ENCODE data around the gene ZMYND19. TPM values are rescaled to one million over a fixed set of nuclear protein-coding genes. Genes with fewer than 3 reads are reported as not detected.

ZMYND19 gene
- total and polyA plus RNA-seq, 2 donors (not counting 3 experiments of a cell fraction or from before 2014, with no cell fraction given) = 22.8 to 32.6 TPM

DNA sequence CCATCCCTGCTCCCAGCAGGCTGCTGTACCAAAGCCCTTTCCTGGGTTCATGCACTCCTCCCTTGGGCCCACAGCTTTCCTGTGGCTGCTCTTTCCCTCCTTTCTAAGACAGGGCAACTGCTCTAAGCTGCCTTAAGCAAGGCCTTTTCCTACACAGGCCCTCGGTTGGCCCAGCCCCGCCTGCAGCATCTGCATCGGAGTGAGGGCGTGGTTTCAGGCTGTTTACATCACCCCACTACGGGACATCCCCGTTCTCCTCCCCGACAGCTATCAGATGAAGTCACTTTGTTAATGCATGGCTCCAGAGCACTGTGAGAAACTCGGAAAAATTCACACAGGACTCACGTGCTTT lies 15.0 kb downstream of the ZMYND19 start:
- BruUV-seq (replicated peaks) = no TSS peak
- dilution Hi-C loops (cut with MboI; ENCODE audit: extremely low pct_ligation_motif_present, low sequenced_read_pairs) (no loop called here), intact Hi-C loops (cut with micrococcal nuclease) (no loop called here)
- no peaks in the 10 kb centered on the region for H3K9me3 ChIP-seq (replicated peaks; ENCODE audit: control insufficient read depth, insufficient read depth, low read length)
- ChIA-PET CTCF (no interaction called here), POLR2A (no interaction called here)
- no peak overlapping the region for H3K9ac ChIP-seq (replicated peaks; ENCODE audit: extremely low read depth, insufficient read depth, low read length)
- peaks cover 14% of the 10 kb centered on the region for H3K4me1 ChIP-seq (ENCODE audit: control insufficient read depth, extremely low read depth, insufficient read depth, low read length)
- H3K27me3 ChIP-seq (ENCODE audit: control insufficient read depth in 2 of 2, insufficient read depth in 2 of 2, low read length in 2 of 2) = no peaks in the 10 kb centered on the region
- H3K27ac ChIP-seq (ENCODE audit: insufficient read depth, low read depth, low read length) = no peak overlapping the region
- H3K79me2 ChIP-seq (ENCODE audit: control insufficient read depth, insufficient read depth, low read length) = peaks cover 40% of the 10 kb centered on the region
- H3K9me1 ChIP-seq (replicated peaks; ENCODE audit: control insufficient read depth, extremely low read depth, insufficient read depth, low read length) = no peaks in the 10 kb centered on the region
- no peak overlapping the region for H2AFZ ChIP-seq (ENCODE audit: low read depth, low read length)
- H3K4me2 ChIP-seq (ENCODE audit: insufficient read depth, low read length) = no peak overlapping the region
- no peak for DNase-seq (ENCODE audit: low read depth, low spot score)
- FAIRE-seq = no peak
- no peak overlapping the region for H3K4me3 ChIP-seq (replicated peaks in 1 of 3; ENCODE audit: insufficient read depth in 1 of 3, low read depth in 1 of 3, low read length in 3 of 3)
- H3K36me3 ChIP-seq (ENCODE audit: control insufficient read depth in 2 of 2, extremely low read depth in 1 of 2, insufficient read depth in 2 of 2, low read length in 2 of 2) = peaks cover 9 to 28% of the 10 kb centered on the region in 2 experiments
- TF ChIP-seq EZH2 (IDR thresholded peaks at IDR 0.05; ENCODE audit: borderline replicate concordance, low read depth, low read length, severe bottlenecking) = no peak
- TF ChIP-seq, protein P1, sequence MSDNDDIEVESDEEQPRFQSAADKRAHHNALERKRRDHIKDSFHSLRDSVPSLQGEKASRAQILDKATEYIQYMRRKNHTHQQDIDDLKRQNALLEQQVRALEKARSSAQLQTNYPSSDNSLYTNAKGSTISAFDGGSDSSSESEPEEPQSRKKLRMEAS (IDR thresholded peaks at IDR 0.05; ENCODE audit: insufficient read depth, insufficient read length) = no peak
- no peak for TF ChIP-seq POLR2AphosphoS5 (IDR thresholded peaks at IDR 0.05; ENCODE audit: insufficient read depth, low read depth, low read length)
- TF ChIP-seq MYC (IDR thresholded peaks at IDR 0.05; ENCODE audit: low read depth, low read length) = no peak
- TF ChIP-seq GATA2 (IDR thresholded peaks at IDR 0.05; ENCODE audit: insufficient read depth, insufficient read length, low read depth, low read length) = no peak
- TF ChIP-seq JUN (IDR thresholded peaks at IDR 0.05; ENCODE audit: borderline replicate concordance, insufficient read depth, insufficient read length, low read depth) = no peak
- H4K20me1 ChIP-seq (replicated peaks; ENCODE audit: control insufficient read depth, extremely low read depth, insufficient read depth, low read length) = no peaks in the 10 kb centered on the region

DNA sequence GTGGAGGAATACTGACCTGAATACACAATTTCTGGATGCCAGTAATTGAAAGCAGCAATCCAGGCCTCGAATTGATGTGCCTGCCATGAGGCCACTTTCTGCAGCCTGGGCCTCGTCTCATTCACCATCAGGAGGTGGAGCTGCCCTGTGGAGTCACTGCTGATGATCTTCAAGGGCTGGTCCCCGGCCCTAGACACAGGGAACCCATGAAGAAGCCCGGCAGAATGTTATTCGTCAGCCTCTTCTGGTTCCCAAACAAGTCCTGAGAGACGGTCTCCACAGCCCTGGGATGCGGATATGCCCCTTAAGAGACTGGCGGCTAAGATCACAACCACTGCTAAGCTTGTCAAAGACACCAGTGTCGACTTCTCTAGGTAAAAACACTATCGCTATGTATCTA lies 16.1 kb downstream of the ZMYND19 start:
- CTCF ChIA-PET = interaction anchor here (0.6 kb wide), 1 partner anchor 111 kb away, joined by 4 read pairs; no protein-coding TSS in a partner anchor
- Histone ChIP-seq H3K27me3 (ENCODE audit: control insufficient read depth in 2 of 2, insufficient read depth in 2 of 2, low read length in 2 of 2) (no peaks in the 10 kb centered on the region), H3K9me3 (replicated peaks; ENCODE audit: control insufficient read depth, insufficient read depth, low read length) (no peaks in the 10 kb centered on the region), H3K4me2 (ENCODE audit: insufficient read depth, low read length) (no peak overlapping the region), H3K27ac (ENCODE audit: insufficient read depth, low read depth, low read length) (no peak overlapping the region), H3K4me1 (ENCODE audit: control insufficient read depth, extremely low read depth, insufficient read depth, low read length) (peaks cover 12% of the 10 kb centered on the region), H3K9ac (replicated peaks; ENCODE audit: extremely low read depth, insufficient read depth, low read length) (no peak overlapping the region), H2AFZ (ENCODE audit: low read depth, low read length) (no peak overlapping the region), H3K36me3 (ENCODE audit: control insufficient read depth in 2 of 2, extremely low read depth in 1 of 2, insufficient read depth in 2 of 2, low read length in 2 of 2) (peaks cover 9 to 28% of the 10 kb centered on the region in 2 experiments), H4K20me1 (replicated peaks; ENCODE audit: control insufficient read depth, extremely low read depth, insufficient read depth, low read length) (no peaks in the 10 kb centered on the region), H3K79me2 (ENCODE audit: control insufficient read depth, insufficient read depth, low read length) (peaks cover 43% of the 10 kb centered on the region), H3K4me3 (replicated peaks in 1 of 3; ENCODE audit: insufficient read depth in 1 of 3, low read depth in 1 of 3, low read length in 3 of 3) (no peak overlapping the region), H3K9me1 (replicated peaks; ENCODE audit: control insufficient read depth, extremely low read depth, insufficient read depth, low read length) (no peaks in the 10 kb centered on the region)
- intact Hi-C loops (cut with micrococcal nuclease) (no loop called here), dilution Hi-C loops (cut with MboI; ENCODE audit: extremely low pct_ligation_motif_present, low sequenced_read_pairs) (no loop called here)
- FAIRE-seq (no peak), DNase-seq (ENCODE audit: low read depth, low spot score) (no peak)
- POLR2A ChIA-PET = no interaction called here
- BruUV-seq (replicated peaks) = no TSS peak
- TF ChIP-seq POLR2A (IDR thresholded peaks at IDR 0.05; ENCODE audit: low read depth, low read length) (no peak), GATA2 (IDR thresholded peaks at IDR 0.05; ENCODE audit: insufficient read depth, insufficient read length, low read depth, low read length) (no peak), MYC (IDR thresholded peaks at IDR 0.05; ENCODE audit: low read depth, low read length) (no peak), FOS (IDR thresholded peaks at IDR 0.05; ENCODE audit: borderline replicate concordance, insufficient read depth, low read length) (no peak), JUN (IDR thresholded peaks at IDR 0.05; ENCODE audit: borderline replicate concordance, insufficient read depth, insufficient read length, low read depth) (no peak), EZH2 (IDR thresholded peaks at IDR 0.05; ENCODE audit: borderline replicate concordance, low read depth, low read length, severe bottlenecking) (no peak), POLR2AphosphoS5 (IDR thresholded peaks at IDR 0.05; ENCODE audit: insufficient read depth, low read depth, low read length) (no peak)
- TF ChIP-seq, protein P1 (IDR thresholded peaks at IDR 0.05; ENCODE audit: insufficient read depth, insufficient read length) = no peak
- TF ChIP-seq, protein P2, sequence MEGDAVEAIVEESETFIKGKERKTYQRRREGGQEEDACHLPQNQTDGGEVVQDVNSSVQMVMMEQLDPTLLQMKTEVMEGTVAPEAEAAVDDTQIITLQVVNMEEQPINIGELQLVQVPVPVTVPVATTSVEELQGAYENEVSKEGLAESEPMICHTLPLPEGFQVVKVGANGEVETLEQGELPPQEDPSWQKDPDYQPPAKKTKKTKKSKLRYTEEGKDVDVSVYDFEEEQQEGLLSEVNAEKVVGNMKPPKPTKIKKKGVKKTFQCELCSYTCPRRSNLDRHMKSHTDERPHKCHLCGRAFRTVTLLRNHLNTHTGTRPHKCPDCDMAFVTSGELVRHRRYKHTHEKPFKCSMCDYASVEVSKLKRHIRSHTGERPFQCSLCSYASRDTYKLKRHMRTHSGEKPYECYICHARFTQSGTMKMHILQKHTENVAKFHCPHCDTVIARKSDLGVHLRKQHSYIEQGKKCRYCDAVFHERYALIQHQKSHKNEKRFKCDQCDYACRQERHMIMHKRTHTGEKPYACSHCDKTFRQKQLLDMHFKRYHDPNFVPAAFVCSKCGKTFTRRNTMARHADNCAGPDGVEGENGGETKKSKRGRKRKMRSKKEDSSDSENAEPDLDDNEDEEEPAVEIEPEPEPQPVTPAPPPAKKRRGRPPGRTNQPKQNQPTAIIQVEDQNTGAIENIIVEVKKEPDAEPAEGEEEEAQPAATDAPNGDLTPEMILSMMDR (IDR thresholded peaks at IDR 0.05; ENCODE audit: extremely low read depth in 1 of 2, insufficient read depth in 1 of 2, low read depth in 1 of 2, low read length in 2 of 2) = no peak
